Fibroblast of lung (primary cell): ENCODE measurements around the gene SLC25A51.

ENCODE experiments used
- EZH2 ChIP-seq: IDR thresholded peaks from 2 replicates; pipeline ENCODE4 v1.5.1; 2012; ENCODE audit warnings: low read length, control low read depth, mild to moderate bottlenecking; ENCODE audit errors: missing control alignments
- TF ChIP-seq, protein P1 (sequence below), 2 donors: IDR thresholded peaks in 1 of 2; conservative IDR thresholded peaks in 1 of 2; 1 replicate in 1 of 2; 2 replicates in 1 of 2; pipeline ENCODE4 v1.5.1; 2011 to 2012; ENCODE audit warnings: low read length in 2 of 2, control low read depth in 1 of 2, inconsistent platforms in 1 of 2, low read depth in 1 of 2, mild to moderate bottlenecking in 1 of 2

DNA sequence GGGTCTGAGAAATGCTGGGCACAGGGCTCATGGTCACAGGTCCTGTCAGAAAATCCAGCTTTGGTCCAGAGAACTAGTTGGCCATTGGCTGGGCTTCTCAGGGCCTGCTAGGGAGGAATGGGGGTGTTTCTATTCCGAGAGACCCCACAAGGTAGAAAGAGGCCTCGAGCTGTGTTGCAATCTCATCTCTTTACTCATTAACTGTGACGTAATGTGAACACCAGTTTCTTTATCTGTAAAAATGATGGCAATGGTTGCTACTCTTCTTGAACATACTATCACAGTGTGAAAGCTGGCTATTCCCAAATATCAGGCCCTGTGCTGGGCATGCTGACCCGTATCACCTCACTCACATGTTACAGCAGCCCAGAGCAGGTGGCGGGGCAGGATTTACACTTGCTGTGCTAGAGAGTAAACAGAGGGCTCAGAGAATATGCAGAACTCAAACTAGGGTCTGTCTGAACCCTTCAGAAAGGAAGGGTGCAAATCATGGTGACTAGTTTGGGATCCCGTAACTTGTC is 35.7 kb upstream of the SLC25A51 start:
- TF ChIP-seq EZH2, result no peak
- TF ChIP-seq, protein P1, sequence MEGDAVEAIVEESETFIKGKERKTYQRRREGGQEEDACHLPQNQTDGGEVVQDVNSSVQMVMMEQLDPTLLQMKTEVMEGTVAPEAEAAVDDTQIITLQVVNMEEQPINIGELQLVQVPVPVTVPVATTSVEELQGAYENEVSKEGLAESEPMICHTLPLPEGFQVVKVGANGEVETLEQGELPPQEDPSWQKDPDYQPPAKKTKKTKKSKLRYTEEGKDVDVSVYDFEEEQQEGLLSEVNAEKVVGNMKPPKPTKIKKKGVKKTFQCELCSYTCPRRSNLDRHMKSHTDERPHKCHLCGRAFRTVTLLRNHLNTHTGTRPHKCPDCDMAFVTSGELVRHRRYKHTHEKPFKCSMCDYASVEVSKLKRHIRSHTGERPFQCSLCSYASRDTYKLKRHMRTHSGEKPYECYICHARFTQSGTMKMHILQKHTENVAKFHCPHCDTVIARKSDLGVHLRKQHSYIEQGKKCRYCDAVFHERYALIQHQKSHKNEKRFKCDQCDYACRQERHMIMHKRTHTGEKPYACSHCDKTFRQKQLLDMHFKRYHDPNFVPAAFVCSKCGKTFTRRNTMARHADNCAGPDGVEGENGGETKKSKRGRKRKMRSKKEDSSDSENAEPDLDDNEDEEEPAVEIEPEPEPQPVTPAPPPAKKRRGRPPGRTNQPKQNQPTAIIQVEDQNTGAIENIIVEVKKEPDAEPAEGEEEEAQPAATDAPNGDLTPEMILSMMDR (conservative IDR thresholded peaks at IDR 0.05 in 1 of 2, IDR thresholded peaks at IDR 0.05 in 1 of 2; ENCODE audit: low read depth in 1 of 2, low read length in 2 of 2), result no peak
